Measurements from ENCODE around the gene BRCA1. TPM values are rescaled to one million over a fixed set of nuclear protein-coding genes. Genes with fewer than 3 reads are reported as not detected.

The BRCA1 gene
- total RNA-seq, 4 donors from 2014 or later: 4.5 to 7.6 (median 5.8) TPM

- WGBS, 2 donors: 11 to 15% methylated on average over 9 to 10 of the region's 10 CpGs
- intact Hi-C loops (cut with DNase I; ENCODE audit: low total_unique reads): loop anchor here (5.0 kb wide), 1 partner anchor 152 kb away; no protein-coding TSS in a partner anchor
- peak overlapping the region; percentile 87 for H3K4me3 ChIP-seq (ENCODE audit: low read depth, poor library complexity, severe bottlenecking)
- TF ChIP-seq POLR2A (IDR thresholded peaks at IDR 0.05): no peak
- no peak for TF ChIP-seq CTCF (IDR thresholded peaks at IDR 0.05)
- DNase-seq (ENCODE audit: low spot score in 2 of 2): no peak
These were observed 126.1 kb downstream of the BRCA1 start for GRCh38 chr17:42999003-42999525.

GRCh38 chr17:42997984-42998938, 126.9 kb downstream of the BRCA1 start, which contains the start of gene RPL27:
Gene RPL27 (plus strand): TSS chr17:42998419. CDS start chr17:42998751, 332 bp downstream.
- DNase-seq (ENCODE audit: low spot score in 2 of 2): peak; percentile 100
- WGBS, 2 donors: 0 to 1% methylated on average over 47 to 49 of the region's 49 CpGs
- peak within 1 kb of the TSS; percentile 87 for H3K4me3 ChIP-seq (ENCODE audit: low read depth, poor library complexity, severe bottlenecking)
- intact Hi-C loops (cut with DNase I; ENCODE audit: low total_unique reads): loop anchor here (5.0 kb wide), 1 partner anchor 151 kb away; no protein-coding TSS in a partner anchor
- TF ChIP-seq CTCF (IDR thresholded peaks at IDR 0.05) (peak in 1 of 3 donors; percentile 93), POLR2A (IDR thresholded peaks at IDR 0.05) (no peak)

- no peak for TF ChIP-seq CTCF (IDR thresholded peaks at IDR 0.05)
- no peak for TF ChIP-seq POLR2A (IDR thresholded peaks at IDR 0.05)
- 24 to 39% methylated on average over 5 of the region's 5 CpGs for WGBS, 2 donors
- intact Hi-C loops (cut with DNase I; ENCODE audit: low total_unique reads): loop anchor here (5.0 kb wide), 1 partner anchor 150 kb away; no protein-coding TSS in a partner anchor
- DNase-seq (ENCODE audit: low spot score in 2 of 2): no peak
- no peak overlapping the region for H3K4me3 ChIP-seq (ENCODE audit: low read depth, poor library complexity, severe bottlenecking)
These were observed 127.7 kb downstream of the BRCA1 start for GRCh38 chr17:42997390-42997983.

Other genes starting within 250 kb of the BRCA1 start
- not detected for gene G6PC1, start 224.6 kb downstream of the BRCA1 start, total RNA-seq
- gene AARSD1, start 160.9 kb downstream of the BRCA1 start, total RNA-seq: 10 to 100 TPM; 10.3 to 21.7 (median 17.2) TPM
- gene PTGES3L, start 145.3 kb downstream of the BRCA1 start, total RNA-seq: 1 to 10 TPM in 1 of 4 donors, under 1 TPM in 1, not detected in 2; 0.19 to 1.8 TPM
- gene RUNDC1, start 144.8 kb downstream of the BRCA1 start, total RNA-seq: 10 to 100 TPM; 12.6 to 16.0 (median 13.0) TPM
- gene RPL27, start 126.9 kb downstream of the BRCA1 start, total RNA-seq: 1,000 to 10,000 TPM; 1,091 to 1,783 (median 1,434) TPM
- gene IFI35, start 118.6 kb downstream of the BRCA1 start, total RNA-seq: 10 to 100 TPM in 3 of 4 donors, 1 to 10 TPM in 1; 7.6 to 18.5 (median 16.9) TPM
- 100 to 1,000 TPM; 209 to 329 (median 254) TPM for gene VAT1, start 103.0 kb downstream of the BRCA1 start, total RNA-seq
- 1 to 10 TPM in 2 of 4 donors, under 1 TPM in 2; 0.65 to 2.7 (median 1.0) TPM for gene RND2, start 100.1 kb downstream of the BRCA1 start, total RNA-seq
- gene NBR1, start 45.9 kb upstream of the BRCA1 start, total RNA-seq: 100 to 1,000 TPM in 1 of 4 donors, 10 to 100 TPM in 3; 84.3 to 101 (median 91.4) TPM
- gene TMEM106A, start 86.5 kb upstream of the BRCA1 start, total RNA-seq: 1 to 10 TPM in 3 of 4 donors, under 1 TPM in 1; 0.57 to 4.6 (median 1.4) TPM
- not detected for gene CCDC200, start 103.3 kb upstream of the BRCA1 start, total RNA-seq
- not detected for gene RNU2-1, start 108.6 kb upstream of the BRCA1 start, total RNA-seq

All from lower leg skin (tissue), 4 donors.